Astrocyte of the cerebellum (primary cell): ENCODE results near the gene CDH4.
A peak's percentile ranks its signal among the peaks of the same experiment; 100 is the strongest.

Source experiments
- DNase-seq: peaks from one replicate; pipeline ENCODE4 v3.0.0-alpha.2; 2011; ENCODE audit warnings: low read depth
- H3K4me3 ChIP-seq: 2 replicates; pipeline ENCODE4 v1.5.1; 2011; ENCODE audit warnings: mild to moderate bottlenecking, low read depth, low read length, moderate library complexity
- in situ Hi-C: cut with HindIII; loops from 2 replicates; pipeline ENCODE4 v1.10.0; 2017; ENCODE audit warnings: low sequenced_read_pairs
- TF ChIP-seq, protein P1 (sequence below): IDR thresholded peaks from 2 replicates; pipeline ENCODE4 v1.5.1; 2012; ENCODE audit warnings: low read length, low read depth, moderate library complexity, mild to moderate bottlenecking; ENCODE audit errors: missing control alignments

The CDH4 gene

DNA sequence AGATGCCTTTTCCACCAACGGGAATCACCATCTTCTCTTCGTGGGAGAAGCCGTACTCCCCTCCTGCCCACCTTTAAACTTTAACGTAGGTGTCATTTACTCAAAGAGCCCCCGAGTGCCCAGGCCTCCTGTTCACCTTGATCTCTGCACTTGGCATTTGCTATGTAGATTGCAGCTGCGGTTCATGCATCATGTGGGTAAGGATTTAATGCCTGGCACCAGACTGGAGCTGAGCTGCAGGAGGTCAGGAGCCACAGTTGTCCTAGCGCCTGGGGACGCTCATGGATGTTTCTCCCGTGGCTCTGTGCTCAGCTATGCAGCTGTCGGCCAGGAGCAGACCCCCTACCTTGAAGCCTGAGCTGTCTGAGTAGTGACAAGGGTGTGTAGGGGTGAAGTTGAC, 133.7 kb downstream of the CDH4 start:
- in situ Hi-C loops: loop anchor here (5.0 kb wide), 1 partner anchor 33 kb away; no protein-coding TSS in a partner anchor
- H3K4me3 ChIP-seq: no peak overlapping the region
- DNase-seq: no peak
- TF ChIP-seq, protein P1, sequence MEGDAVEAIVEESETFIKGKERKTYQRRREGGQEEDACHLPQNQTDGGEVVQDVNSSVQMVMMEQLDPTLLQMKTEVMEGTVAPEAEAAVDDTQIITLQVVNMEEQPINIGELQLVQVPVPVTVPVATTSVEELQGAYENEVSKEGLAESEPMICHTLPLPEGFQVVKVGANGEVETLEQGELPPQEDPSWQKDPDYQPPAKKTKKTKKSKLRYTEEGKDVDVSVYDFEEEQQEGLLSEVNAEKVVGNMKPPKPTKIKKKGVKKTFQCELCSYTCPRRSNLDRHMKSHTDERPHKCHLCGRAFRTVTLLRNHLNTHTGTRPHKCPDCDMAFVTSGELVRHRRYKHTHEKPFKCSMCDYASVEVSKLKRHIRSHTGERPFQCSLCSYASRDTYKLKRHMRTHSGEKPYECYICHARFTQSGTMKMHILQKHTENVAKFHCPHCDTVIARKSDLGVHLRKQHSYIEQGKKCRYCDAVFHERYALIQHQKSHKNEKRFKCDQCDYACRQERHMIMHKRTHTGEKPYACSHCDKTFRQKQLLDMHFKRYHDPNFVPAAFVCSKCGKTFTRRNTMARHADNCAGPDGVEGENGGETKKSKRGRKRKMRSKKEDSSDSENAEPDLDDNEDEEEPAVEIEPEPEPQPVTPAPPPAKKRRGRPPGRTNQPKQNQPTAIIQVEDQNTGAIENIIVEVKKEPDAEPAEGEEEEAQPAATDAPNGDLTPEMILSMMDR: no peak

DNA sequence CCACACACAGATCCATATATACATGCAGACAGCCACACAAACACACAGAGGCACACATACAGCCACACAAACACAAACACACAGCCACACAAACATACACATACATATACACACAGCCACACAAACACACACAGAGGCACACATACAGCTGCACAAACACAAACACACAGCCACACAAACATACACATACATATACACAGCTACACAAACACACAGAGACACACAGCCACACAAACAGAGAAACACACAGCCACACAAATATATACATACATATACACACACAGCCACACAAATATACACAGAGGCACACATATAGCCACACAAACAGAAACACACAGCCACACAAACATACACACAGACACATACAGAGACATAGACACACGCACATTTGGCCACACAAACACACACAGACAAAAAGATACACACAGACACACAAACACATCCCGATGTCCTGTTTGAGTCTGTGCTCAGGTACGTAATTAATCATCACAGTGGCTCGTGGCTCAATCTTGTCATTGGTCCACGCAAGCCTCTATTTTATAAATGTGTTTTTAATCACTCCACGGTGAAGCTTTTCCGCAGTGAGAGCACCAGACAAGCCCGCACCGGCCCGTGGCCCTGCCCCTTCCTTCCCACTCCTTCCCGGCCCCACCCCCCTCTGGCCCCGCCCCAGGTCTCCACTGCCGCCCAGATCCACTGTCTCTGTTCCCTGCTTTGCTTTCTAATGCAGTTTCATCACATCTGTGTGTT, 135.3 kb downstream of the CDH4 start:
- no peak overlapping the region for H3K4me3 ChIP-seq
- DNase-seq: peak; percentile 6
- TF ChIP-seq, protein P1: no peak
- in situ Hi-C loops: loop anchor here (5.0 kb wide), 1 partner anchor 35 kb away; no protein-coding TSS in a partner anchor

DNA sequence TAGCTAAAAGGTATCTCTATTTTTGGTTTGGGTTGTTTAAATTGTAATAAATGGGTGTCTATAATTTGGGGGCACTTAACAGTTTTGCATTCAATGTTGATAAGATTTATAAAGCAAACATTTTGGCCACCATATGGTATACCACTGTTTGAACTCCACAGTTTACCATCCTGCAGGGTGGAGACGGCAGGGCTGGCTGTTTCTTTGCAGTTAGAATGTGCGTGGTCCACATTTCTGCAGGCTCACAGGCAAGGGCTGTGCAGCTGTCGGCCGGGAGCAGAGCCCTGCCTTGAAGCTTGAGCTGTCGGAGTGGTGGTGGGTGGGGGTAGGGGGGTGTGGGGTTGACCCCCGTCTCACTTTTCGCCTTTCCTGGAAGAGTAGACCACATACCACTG, 135.9 kb downstream of the CDH4 start:
- TF ChIP-seq, protein P1: no peak
- no peak for DNase-seq
- H3K4me3 ChIP-seq: no peak overlapping the region
- in situ Hi-C loops: loop anchor here (5.0 kb wide), 1 partner anchor 36 kb away; no protein-coding TSS in a partner anchor

DNA sequence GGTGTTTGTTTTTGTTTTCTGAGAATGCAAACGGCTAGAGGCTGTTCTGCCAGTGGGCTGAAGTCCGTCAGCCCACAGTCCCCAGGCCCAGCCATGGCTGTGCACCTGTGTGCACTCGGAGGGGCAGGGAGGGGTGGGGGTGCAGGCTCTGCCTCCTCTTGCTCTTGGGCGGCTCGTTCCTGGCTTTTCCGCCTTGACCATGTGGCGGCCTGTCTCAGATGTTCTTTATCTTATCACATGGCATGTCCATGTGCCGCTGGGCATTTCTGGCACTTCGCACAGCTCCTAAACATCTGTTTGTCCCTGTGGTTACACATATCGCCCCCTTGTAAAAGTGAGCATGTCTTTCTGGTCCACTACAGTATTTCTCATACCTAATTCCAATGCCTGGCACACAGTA, 137.0 kb downstream of the CDH4 start:
- no peak overlapping the region for H3K4me3 ChIP-seq
- in situ Hi-C loops: loop anchor here (5.0 kb wide), 1 partner anchor 37 kb away; no protein-coding TSS in a partner anchor
- TF ChIP-seq, protein P1: no peak
- DNase-seq: no peak

DNA sequence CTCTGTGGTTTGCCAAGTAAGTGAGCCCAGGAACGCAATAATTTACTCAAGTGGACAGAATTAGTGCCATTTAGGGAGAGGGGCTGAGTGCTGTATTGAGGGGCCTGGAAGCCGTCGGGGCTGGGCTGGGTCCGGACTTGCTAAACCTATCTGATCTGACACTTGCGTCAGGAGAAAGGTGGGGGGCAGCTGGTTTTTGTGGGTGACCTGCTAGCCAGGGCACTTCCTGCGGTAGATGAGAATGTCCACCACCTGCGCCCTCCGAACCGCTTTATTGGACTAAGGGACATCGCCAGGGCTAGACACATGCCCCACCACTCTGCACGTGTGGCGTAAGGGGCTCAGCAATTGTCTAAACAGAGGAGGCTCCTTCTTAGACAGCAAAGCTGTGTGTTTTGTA, 139.1 kb downstream of the CDH4 start:
- no peak for DNase-seq
- H3K4me3 ChIP-seq: no peak overlapping the region
- TF ChIP-seq, protein P1: no peak
- in situ Hi-C loops: no loop called here

DNA sequence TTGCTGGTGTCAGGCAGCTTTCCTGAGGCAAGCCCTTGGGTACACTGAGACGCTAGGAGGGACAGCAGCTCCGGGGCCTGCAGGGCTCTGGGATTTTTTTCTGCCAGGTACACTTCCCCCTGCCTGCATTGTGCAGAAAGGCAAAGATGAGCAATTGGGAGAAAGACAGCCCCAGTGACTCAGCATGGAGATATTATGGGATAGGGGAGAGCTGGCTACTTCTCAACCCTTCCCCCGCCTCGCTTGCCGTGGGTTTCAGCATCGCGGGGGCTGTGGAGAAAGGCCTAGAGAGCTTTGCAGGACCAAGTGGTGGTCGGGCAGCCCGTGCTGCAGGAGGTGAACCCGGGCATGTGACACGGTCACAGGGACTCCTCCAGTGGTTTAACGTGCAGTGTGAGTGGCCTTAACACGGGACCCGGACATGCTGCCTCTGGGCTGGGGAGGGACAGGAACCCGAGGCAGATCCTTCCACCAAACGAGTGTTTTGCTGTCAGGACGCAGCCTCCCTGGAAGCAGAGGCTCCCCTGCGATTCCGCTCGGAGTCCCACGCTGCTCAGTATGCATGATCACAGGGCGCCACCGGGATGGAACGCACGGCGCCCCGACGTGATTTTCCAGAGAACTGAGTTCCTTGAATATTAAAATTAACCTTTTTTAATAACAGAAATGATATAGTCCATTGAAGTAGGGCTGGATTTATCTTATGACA, 139.9 kb downstream of the CDH4 start:
- in situ Hi-C loops: no loop called here
- no peak overlapping the region for H3K4me3 ChIP-seq
- no peak for DNase-seq
- TF ChIP-seq, protein P1: no peak
